Superior temporal gyrus (tissue), 1 donor: Measurements from ENCODE around the gene LPAR2.
"Not testable (repeated sequence)": the region's sequence is repeated elsewhere in the genome, so short reads cannot be mapped to it uniquely, and the experiment has no call there.

Source experiments
- DNase-seq: peaks from one replicate; pipeline ENCODE4 v3.0.0-alpha.2; 2016; ENCODE audit errors: extremely low spot score

The LPAR2 gene

DNA sequence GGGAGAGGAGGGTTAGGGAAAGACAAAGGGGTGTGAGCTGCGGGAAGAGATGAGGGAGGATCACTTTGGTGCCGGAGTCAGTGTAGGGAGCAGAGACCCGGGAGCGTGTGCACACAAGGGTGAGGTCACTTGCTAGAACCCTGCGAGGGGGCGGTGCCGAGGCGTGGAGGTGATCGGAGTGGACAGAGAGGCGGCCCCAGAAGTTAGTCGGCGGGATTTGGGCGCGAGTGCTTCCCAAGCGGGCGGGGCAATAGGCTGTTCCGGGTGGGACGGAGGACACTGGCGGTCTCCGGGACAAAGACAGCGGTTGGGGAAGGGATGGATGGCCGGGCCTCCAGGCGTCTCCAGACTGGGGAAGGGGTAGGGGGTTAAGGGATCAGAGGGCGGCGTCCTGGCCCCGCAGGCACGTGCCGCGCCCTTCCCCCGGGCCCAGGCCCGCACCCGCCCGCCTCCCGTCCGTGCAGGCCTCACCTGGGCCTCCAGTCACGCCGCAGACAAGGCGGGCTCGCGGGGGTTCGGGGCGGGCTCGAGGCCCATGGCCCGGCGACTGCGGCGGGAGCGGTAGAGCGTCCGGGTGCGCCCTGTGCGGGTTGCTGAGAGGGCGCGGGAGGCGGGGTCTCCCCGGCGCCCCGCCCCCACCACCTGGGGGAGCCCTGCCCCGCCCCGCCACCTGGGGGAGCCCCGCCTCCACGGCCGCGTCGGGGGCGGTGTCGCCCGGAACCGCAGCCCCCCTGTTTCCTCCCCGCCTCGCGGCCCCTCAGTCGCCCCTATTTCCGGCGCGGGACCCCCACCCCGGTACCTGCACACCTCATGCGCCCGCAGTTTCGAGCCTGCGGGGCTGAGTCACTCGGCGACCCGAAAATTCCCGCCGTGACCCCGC is at the start of gene LPAR2:
TSS of gene LPAR2 (minus strand) at position 600 of the 880 bp plus-strand sequence. CDS start 945 bp downstream, outside the sequence.
- no peak for DNase-seq

DNA sequence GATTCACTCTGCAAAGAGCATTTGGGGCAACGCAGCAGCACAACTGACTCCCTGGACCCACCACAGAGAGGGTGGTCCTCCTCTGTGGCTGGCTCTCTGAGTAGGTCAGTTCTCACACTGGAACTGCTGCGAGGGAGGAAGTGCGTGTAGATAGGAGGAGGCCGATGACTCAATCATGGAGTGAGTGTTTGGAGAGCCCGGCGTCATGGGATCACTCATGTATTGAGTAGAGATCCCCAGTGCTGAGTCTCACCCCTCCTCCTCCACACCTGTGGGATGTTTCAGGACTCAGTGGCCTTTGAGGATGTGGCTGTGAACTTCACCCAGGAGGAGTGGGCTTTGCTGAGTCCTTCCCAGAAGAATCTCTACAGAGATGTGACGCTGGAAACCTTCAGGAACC is 49.6 kb upstream of the LPAR2 start:
- DNase-seq: no peak

DNA sequence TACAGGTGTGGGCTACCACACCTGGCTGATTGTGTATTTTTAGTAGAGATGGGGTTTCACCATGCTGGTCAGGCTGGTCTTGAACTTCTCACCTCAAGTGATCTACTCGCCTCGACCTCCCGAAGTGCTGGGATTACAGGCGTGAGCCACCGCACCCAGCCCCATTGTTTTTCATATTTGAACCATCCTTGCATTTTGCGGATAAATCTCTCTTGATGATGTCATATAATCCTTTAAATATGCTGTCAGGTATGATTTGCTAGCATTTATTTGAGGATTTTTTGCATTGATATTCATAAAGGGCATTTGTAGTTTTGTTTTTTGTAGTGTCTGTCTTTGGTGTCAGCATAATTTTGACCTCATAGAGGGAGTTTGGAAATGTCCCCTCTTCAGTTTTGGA is 46.3 kb upstream of the LPAR2 start:
- no peak for DNase-seq

DNA sequence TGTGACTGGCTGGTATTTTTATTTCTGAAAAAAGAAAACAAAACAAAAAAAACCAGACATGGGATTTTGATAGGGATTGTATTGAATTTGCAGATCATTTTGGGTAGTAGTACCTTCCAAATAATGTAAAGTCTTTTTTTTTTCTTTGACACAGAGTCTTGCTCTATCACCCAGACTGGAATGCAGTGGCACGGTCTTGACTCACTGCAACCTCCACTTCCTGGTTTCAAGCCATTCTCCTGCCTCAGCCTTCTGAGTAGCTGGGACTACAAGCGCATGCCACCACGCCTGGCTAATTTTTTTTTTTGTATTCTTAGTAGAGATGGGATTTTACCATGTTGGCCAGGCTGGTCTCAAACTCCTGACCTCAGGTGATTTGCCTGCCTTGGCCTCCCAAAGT is 44.8 kb upstream of the LPAR2 start:
- DNase-seq: no peak

DNA sequence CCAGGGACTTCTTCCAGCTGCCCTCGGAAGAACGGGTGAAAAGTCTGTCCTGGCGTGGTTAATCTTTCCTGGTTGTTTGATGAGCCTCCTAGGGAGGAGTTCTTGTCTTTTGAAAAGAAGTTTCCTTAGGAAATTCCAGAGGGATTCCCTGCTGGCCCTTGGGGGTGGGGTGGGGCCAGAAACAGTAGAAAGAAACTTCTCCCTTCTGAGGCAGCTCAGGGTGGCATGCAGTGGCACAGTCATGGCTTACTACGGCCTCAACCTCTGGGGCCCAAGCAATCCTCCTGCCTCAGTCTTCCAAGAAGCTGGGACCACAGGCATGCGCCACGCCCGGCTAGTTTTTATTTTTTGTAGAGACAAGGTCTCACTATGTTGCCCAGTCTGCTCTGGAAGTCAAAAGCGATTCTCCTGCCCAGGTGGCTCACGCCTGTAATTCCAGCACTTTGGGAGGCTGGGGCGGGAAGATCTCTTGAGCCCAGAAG is 42.1 kb upstream of the LPAR2 start:
- DNase-seq: no peak

DNA sequence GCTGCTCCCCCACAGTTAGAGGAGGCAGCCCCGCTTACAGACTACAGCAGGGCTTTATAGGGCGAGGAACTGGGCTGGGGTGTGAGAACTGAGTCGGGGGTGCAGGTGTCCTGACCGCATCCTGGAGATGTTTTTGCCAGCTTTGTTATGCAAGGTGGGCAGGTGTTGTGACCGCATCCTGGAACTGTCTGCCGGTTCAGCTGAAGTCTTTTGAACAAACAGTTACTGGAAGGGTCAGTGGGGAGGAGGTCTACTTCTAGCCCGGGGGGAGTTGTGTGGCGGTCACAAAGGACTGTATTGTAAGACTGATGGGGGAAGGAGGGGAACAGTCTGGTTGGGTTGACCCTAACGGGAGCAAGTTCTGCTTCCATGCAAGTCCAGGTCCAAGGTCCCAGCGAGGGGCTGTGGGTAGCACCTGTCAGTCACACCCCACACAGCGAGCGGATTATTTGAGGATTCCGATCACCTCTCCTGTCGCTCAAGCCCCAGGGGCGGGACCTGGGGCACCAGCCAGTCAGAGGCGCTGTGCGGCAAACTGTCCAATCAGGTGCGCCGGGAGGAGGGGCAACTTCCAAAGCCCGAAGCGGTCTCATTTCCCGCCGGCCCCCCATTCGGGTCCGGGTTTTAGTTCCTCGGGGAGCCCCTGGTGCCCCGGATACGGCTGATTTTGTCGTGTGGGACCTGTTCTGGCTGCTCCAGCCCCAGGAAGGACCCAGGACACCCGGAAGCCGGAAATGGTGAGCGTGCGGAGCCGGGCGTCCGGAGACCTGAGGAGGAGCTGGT is 40.4 kb upstream of the LPAR2 start, which contains the start of gene ZNF101:
TSS of gene ZNF101 (plus strand) at position 610 of the 783 bp plus-strand sequence. CDS start at position 735, 125 bp downstream.
- DNase-seq: peak; percentile 97

DNA sequence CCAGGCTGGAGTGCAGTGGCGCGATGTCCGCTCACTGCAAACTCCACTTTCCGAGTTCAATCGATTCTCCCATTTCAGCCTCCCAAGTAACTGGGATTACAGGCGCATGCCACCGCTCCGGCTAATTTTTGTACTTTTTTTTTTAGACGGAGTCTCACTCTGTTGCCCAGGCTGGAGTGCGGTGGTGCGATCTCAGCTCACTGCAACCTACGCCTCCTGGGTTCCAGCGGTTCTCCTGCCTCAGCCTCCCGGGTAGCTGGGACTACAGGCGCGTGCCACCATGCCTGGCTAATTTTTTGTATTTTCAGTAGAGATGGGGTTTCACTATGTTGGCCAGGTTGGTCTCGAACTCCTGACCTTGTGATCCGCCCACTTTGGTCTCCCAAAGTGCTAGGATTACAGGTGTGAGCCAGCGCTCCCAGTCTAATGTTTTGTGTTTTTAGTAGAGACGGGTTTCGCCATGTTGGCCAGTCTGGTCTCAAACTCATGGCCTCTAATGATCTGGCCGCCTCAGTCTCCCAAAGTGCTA is 37.5 kb upstream of the LPAR2 start:
- not testable (repeated sequence) for DNase-seq

DNA sequence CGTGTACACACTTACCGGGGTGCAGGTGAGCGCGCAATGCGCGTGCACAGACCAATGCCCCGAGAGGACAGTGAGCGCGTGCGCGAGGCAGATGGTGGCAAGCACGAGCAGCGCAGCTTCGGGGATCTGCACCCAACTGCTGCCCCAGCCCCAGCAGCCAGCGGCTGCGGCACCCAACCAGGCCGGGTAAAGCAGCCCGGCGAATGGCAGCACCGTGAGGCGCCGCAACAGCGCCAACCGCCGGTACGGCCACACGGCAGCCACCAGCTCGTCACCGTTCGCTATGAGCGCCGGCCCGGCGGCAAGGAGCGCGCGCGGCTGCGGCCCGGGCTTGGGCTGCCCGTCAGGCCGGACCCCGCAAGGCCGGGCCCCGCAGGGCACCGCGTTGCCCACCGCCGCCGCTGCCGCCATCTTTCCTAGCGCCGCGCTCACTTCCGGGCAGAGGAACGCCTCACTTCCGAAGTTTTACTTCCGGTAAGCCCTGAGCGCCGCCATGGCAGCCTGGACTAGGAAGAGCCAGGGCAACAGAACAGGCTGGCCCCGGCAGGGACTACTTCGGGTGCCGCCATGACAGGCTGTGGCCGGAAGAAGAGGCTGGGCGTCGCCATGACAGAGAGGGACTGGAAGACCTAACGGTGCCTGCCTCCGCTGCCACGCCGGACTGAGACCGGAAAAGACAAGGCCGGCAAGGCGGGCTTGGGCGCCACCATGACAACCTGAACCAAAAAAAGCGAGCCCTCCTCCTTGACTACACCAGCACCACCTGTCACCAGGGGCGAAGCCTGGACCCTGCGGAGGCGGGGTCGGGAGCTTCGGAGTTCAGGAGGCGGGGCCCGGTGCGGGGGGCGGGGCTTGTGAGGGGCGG is 35.5 kb upstream of the LPAR2 start, which contains the start of gene ATP13A1:
TSS of gene ATP13A1 (minus strand) at position 421 of the 865 bp plus-strand sequence. CDS start at position 411, 10 bp downstream.
- peak; percentile 98 for DNase-seq

DNA sequence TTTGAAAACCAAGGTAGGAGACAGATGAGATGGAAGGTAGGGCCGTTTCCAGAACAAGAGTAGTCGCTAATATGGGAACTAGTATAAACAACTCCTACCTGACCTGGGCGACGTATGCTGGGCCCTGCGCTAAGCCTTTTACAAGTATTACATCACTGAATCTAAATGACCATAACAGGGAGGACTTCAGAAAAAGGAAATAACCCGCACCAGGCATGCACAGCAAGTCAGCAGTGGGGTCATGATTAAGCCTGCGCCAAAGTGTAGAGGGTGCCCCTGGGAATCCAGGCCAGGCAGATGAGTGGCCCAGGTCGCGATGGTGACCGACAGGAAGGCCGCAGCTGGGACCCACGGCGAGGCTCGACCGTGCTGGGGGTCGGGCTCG is 34.8 kb upstream of the LPAR2 start:
- DNase-seq: no peak

DNA sequence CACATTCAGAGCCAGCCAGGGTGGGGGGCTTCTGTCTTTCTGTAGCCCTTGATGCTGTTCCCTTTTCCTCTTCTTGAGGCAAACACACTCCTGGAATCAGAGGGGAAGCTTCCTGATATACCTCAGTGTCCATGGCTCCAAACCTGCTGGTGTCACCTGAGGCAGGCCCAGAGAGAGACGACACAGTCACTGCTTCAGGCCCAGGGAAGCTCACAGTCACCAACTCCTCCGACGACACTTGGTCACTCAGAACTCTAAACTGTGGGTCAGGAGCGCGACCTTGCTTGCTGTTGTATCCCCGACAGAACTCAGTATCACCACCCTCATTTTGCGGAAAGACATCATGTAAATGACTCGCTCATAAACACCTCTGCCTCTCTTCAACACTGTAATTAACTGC is 34.3 kb upstream of the LPAR2 start:
- DNase-seq: no peak

DNA sequence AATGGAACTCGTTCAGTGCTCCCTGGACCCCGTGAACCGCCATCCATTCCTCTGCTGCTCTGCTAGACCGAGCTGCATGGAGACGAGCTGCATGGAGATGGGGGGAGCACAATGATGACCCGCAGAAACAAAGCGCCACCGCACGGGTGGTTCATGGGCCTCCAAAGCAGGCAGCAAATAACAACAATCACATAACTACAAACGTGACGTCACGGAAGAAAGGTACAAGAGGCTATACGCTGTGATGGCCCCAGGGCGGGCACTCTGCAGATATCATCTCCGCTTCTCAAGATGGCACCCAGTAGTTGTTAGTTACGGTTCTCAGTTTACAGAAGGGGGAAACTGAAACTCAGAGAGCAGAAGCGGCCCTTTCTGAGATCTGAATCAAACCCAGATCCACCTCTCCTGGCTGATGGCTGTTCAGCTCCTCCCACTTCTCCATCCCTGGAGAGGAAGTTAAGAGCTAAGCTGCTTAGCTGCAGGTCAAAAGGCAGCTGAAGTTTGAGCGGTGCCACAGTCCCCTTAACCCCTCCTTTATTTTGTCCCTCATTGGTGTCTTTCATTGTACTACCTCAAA is 33.7 kb upstream of the LPAR2 start:
- no peak for DNase-seq

DNA sequence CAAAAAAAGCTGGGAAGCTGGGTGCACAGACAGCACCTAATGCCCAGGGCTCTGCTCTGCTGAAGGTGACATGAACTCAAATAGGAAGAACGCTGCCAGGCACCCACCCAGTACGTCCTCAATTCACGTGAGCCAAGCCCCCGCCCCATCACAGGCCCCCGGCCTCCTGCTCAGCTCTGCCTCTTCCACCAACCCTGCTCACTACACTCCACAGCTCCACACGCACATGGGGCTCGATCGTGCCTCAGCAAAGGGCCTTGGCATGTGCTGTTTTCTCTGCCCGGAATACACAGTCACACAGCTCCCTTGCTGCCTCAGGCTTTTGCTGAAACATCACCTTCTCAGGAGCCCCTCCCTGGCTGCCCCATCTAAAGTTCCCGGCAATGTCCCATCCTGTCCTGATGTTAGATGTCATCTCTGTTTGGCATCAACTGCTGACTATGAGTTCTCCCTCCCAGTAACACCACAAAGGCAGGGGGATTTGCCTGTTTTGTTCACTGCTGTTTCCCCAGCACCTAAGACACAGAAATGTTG is 33.2 kb upstream of the LPAR2 start:
- DNase-seq: no peak

DNA sequence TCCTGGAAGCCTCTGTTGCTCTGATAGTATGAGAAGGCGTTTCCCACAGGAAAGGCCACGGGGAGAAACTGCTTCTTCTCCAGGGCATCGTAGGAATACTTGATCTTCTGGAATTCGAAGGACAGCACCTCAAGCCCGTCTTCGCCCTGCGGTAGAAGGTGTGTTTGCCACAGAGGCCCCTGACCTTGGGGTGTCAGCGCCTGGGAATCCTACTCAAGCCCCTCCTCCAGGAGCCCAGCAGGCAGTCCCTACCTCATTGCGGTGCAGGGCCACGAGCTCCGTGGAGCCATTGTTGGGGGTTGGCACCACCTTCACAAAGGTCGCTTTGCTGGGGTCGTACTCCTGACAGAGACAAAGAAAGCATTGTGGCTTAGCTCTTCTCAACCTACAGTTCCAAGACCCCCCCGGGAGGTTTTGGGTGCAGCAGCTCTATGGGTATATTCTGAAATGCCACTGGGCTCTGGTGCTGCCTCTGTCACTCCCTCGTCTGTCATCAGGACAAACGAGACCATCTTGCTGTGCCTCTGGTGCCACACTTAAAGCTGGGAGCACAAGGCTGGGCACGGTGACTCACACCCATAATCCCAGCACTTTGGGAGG is 31.7 kb upstream of the LPAR2 start:
- no peak for DNase-seq

DNA sequence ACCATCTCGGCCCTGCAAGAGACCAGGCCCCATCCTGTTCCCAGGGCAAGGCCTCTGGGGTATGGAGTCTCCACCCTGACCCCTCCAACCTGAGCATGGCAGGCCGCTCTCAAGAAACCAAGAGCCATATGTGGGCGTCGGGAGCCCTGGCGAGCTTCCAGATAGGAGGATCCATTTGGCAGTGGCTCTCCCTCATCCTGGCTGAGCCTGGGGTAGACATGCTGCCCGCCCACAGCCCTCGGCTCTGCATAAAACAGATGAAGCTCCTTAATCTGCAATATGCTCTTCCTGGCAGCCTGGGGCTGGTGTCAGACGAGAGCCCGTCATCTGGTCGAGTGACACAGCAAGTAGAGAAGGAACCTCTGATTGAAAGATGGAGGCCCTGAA is 29.4 kb upstream of the LPAR2 start:
- peak; percentile 47 for DNase-seq

DNA sequence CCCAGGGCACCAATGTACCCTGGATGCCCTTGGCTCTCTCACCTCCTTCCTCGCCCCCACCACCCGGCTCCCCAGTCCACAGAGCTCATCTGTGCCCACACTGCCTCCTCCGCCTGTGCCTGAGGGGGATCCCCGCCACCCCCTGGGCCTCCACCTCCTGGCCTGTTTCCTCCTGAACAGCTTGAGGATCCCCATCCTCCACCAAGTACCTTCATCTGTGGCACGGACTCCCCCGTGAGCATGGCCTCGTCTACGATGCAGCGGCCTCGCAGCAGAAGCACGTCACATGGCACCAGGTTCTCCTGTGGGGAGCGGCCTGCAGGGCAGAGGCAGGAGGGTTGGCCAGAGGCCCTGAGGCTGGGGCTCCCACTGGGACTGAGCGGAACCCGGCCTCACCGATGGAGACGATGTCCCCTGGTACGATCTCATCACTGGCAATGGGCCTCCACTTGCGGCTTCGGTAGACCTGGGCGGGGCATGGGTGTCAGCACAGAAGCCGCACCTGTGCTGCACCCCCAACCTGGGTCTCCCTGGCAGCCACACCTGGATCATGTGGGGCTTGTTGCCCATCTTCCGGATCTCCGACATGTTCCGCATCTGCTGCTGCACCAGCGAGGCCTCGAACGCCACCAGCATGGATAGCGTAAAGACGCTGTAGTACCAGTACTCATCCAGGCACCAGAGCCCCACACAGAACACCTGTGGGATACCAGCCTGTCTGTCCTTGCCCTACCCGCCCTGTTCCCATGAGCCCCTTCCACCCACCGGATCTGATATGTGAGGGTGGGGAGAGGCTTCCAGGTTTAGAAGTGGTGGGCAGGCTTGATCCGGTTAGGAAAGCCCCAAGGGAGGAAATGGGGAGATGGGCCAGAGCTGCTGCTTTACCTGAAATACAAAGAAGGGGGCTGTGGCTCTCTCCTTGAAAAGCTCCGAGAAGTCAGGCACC is 28.7 kb upstream of the LPAR2 start:
- DNase-seq: no peak

DNA sequence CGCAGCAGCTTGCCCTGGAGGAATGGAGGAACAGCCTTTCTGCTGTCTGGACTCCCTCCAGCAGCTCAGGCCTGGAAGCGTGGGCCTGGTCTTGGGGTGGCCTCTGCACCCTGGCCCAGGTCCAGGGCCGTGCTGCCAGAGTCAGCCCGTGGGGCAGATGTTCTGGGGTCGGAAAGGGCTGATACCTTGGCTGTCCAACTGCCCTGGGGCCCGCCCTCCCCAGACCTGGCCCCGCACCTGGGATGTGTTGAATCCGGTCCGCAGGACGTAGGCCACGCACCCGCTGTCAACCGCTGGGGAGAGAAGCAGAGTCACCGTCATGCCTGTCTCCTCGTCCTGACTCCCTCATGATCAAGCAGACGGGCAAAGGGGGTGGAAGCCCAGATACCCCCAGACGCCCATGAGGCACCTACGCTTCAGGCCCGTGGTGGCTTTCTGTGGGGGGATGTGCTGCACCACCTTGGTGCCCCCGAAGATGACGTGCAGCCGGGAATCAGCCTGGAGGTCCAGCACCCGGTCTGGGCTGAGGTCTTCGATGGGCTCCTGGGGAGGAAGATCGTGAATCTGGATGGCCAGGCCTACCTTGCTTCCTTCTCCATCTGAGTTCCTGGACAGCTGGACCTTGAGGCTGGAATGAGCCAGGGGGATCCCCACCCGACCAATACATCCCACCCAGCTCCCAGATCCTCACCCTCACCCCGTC is 27.8 kb upstream of the LPAR2 start:
- no peak for DNase-seq

DNA sequence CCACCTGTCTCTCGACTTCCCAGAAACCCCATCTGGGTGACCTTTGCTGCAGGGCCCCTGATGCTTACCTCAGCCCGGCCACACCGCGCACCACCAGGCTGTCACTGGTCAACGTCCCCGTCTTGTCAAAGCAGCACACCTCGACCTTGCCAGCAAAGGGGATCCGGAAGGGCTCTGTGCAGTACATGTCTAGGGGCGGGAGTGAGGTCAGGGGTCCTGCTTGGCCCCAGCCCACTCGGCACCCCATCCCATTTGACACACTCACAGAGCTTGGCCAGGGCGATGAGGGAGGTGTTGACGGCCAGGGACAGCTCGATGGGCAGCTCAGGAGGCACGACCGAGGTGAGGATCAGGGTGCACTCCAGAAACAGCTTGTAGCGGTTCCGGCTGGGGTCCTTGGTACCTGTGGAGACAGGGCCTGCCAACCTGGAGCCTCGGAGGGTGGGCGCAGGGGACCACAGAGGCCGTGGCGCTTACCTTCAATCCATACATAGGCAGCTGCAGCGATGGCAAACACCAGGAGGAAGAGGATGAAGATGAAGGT is 27.1 kb upstream of the LPAR2 start:
- DNase-seq: no peak

DNA sequence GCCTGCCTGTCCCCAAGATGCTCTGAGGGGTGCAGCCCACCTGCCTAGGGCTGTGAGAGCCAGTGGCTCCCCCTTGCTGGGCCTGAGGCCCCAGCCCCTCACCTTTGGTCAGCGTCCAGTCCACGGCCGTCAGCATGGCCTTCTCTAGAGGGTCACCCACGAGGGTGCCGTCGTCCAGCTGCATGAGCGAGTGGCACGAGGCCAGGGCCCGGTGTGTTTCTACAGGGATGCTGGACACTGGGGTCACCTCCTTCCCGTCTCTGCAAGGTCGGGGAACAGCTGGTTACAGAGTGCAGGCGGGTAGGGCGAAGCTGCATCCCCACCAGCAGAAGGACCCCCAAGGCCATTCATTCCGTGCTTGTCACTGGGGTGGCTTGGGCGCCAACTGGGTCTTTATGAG is 26.4 kb upstream of the LPAR2 start:
- DNase-seq: no peak
